GM12878 (cell line): ENCODE data around the gene TELO2. TPM values are rescaled to one million over a fixed set of nuclear protein-coding genes. Genes with fewer than 3 reads are reported as not detected.

Source experiments
- ATAC-seq: fragments of 200-7000 bp; cut with Tn5 transposase; 3 replicates; pipeline ENCODE4 v1.9.1; 2020; ENCODE audit warnings: mild to moderate bottlenecking, moderate library complexity
- BruUV-seq: library from RNA; stranded (reverse); fragments of 400-500 nt; replicated peaks from 2 replicates; lab custom pipeline; 2021; lab: Mats Ljungman, UMichigan
- CTCF ChIA-PET: fragments of 300-600 bp; sonication (Branson Sonifier 250); formaldehyde crosslinking; extraction: SDS; loops from one replicate; lab custom pipeline; 2021; ENCODE audit warnings: inconsistent platforms; lab: Yijun Ruan, JAX
- POLR2A ChIA-PET: fragments of 350-600 bp; formaldehyde crosslinking; extraction: SDS; loops from one replicate; lab custom pipeline; 2021; ENCODE audit warnings: inconsistent platforms; lab: Charles Lee
- RAD21 ChIA-PET: fragments of 300-600 bp; sonication (Branson Sonifier 250); formaldehyde crosslinking; loops from one replicate; lab custom pipeline; 2023; ENCODE audit warnings: antibody characterized with exemption; ENCODE audit not compliant: unreplicated experiment; lab: Charles Lee
- SMC1A ChIA-PET: fragments of 300-600 bp; sonication (Branson Sonifier 250); formaldehyde crosslinking; loops from one replicate; lab custom pipeline; 2023; ENCODE audit not compliant: unreplicated experiment, uncharacterized antibody; lab: Charles Lee
- DNase-seq: peaks from one replicate; pipeline ENCODE4 v3.0.0-alpha.2; 2011; ENCODE audit warnings: low read depth, low spot score
- FAIRE-seq: peaks from 3 replicates; lab custom pipeline; 2011; peaks lifted over from hg19 to GRCh38; lab: Jason Lieb, UNC
- H2AFZ ChIP-seq: 2 replicates; pipeline ENCODE4 v1.6.0; 2011; ENCODE audit warnings: low read depth, low read length, control low read depth; ENCODE audit not compliant: control insufficient read depth
- H3K27ac ChIP-seq: 2 replicates; pipeline ENCODE4 v1.5.1; 2011; ENCODE audit warnings: control low read depth; ENCODE audit not compliant: control insufficient read depth, insufficient read depth
- H3K27me3 ChIP-seq, 2 experiments: replicated peaks in 1 of 2; 2 replicates each; pipeline versions ENCODE4 v1.6.0 to v1.6.1; 2011; ENCODE audit warnings: low read length in 1 of 2; ENCODE audit not compliant: control insufficient read depth in 2 of 2, insufficient read depth in 2 of 2
- H3K36me3 ChIP-seq, 2 experiments: 2 replicates each; pipeline ENCODE4 v1.5.1; 2011; ENCODE audit warnings: low read length in 1 of 2; ENCODE audit not compliant: control insufficient read depth in 2 of 2, insufficient read depth in 2 of 2
- H3K4me1 ChIP-seq: 2 replicates; pipeline ENCODE4 v1.6.1; 2011; ENCODE audit warnings: mild to moderate bottlenecking, low read length, moderate library complexity, mixed read lengths; ENCODE audit not compliant: control insufficient read depth, insufficient read depth
- H3K4me2 ChIP-seq: 2 replicates; pipeline ENCODE4 v1.6.0; 2011; ENCODE audit warnings: control low read depth; ENCODE audit not compliant: control insufficient read depth, insufficient read depth
- H3K4me3 ChIP-seq: fragments of 200-600 bp; sonication (generic); 2 replicates; pipeline ENCODE4 v1.5.1; 2016
- H3K79me2 ChIP-seq: 2 replicates; pipeline ENCODE4 v1.6.0; 2011; ENCODE audit warnings: low read length; ENCODE audit not compliant: control insufficient read depth, insufficient read depth
- H3K9ac ChIP-seq: 2 replicates; pipeline ENCODE4 v1.8.0; 2011; ENCODE audit warnings: low read length, control low read depth, mixed read lengths; ENCODE audit not compliant: control insufficient read depth, insufficient read depth
- H3K9me3 ChIP-seq: replicated peaks from 3 replicates; pipeline ENCODE4 v1.5.1; 2011; ENCODE audit warnings: mild to moderate bottlenecking, low read length; ENCODE audit not compliant: control insufficient read depth, insufficient read depth
- H4K20me1 ChIP-seq: 2 replicates; pipeline ENCODE4 v1.6.0; 2011; ENCODE audit not compliant: control insufficient read depth, insufficient read depth
- HDAC2 ChIP-seq: fragments of 200-600 bp; sonication (generic); IDR thresholded peaks from 2 replicates; pipeline ENCODE4 v1.6.1; 2017
- MEF2B ChIP-seq: fragments of 450-650 bp; IDR thresholded peaks from 2 replicates; pipeline ENCODE4 v1.6.1; 2018; ENCODE audit warnings: mild to moderate bottlenecking, moderate library complexity; ENCODE audit not compliant: partially characterized antibody, poor library complexity, severe bottlenecking
- NFIC ChIP-seq: IDR thresholded peaks from 2 replicates; pipeline ENCODE4 v1.6.1; 2012; ENCODE audit warnings: low read depth, mild to moderate bottlenecking, inconsistent platforms, low read length, moderate library complexity
- PBX3 ChIP-seq: IDR thresholded peaks from 2 replicates; pipeline ENCODE4 v1.6.1; 2011; ENCODE audit warnings: mild to moderate bottlenecking, low read depth, low read length, moderate library complexity; ENCODE audit not compliant: insufficient replicate concordance
- RAD21 ChIP-seq: IDR thresholded peaks from 2 replicates; pipeline ENCODE4 v1.6.1; 2011; ENCODE audit warnings: mild to moderate bottlenecking, low read depth, low read length, moderate library complexity; ENCODE audit not compliant: insufficient read depth
- WGBS: methylation state at CpG from one replicate; pipeline ENCODE4 v1.1.6; 2016; ENCODE audit warnings: low lambda C conversion rate; ENCODE audit not compliant: insufficient replicate concordance, insufficient coverage; ENCODE audit errors: missing lambda C conversion rate; 5-methylcytosine and 5-hydroxymethylcytosine counted together
- in situ Hi-C: fragments of 300-500 bp; cut with MboI; formaldehyde crosslinking; loops from 9 replicates; pipeline ENCODE4 v1.14.3; 2018; ENCODE audit warnings: mixed read lengths
- intact Hi-C: fragments of 100-400 bp; cut with micrococcal nuclease; formaldehyde crosslinking; loops from one replicate; pipeline ENCODE4 v1.14.2; 2022; ENCODE audit not compliant: unreplicated experiment
- polyA plus RNA-seq, 11 experiments: library from polyadenylated mRNA; depleted of rRNA in 4 of 11; unstranded in 6 of 11; stranded (reverse) in 5 of 11; fragments of >200 nt; fragmentation: Nextera tagmentation in 4 of 11; fragmentation: Illumina TruSeq in 1 of 11; extraction: Ambion mirVana in 4 of 11; extraction: Trizol in 1 of 11; gene quantifications; 1 replicate in 1 of 11; 2 replicates in 10 of 11; pipeline versions ENCODE4 v1.2.1 to v1.2.3, GENCODE V29; 2011 to 2016; ENCODE audit warnings: inconsistent platforms in 2 of 11, missing spikeins in 2 of 11, low read depth in 1 of 11
- total RNA-seq, 4 experiments: library from RNA; depleted of rRNA in 3 of 4; stranded (reverse); fragments of >200 nt in 3 of 4; fragmentation: Illumina TruSeq in 1 of 4; extraction: Trizol in 1 of 4; gene quantifications; 2 replicates each; pipeline versions ENCODE4 v1.2.1 to v1.2.3, GENCODE V29; 2013 to 2021

TELO2 gene
- total and polyA plus RNA-seq, 10 of the 15 experiments (the other 5 are each of a cell fraction or from before 2014, with no cell fraction given): 0.55 to 72.8 (median 18.6) TPM

- Histone ChIP-seq H3K36me3 (no peaks in the 10 kb centered on the region), H3K9ac (no peak overlapping the region), H3K4me1 (no peaks in the 10 kb centered on the region), H3K79me2 (no peaks in the 10 kb centered on the region), H3K4me2 (no peak overlapping the region), H3K27me3 (no peaks in the 10 kb centered on the region; a peak in 2 of 4 replicates), H3K9me3 (no peaks in the 10 kb centered on the region), H3K4me3 (no peak overlapping the region), H2AFZ (no peak overlapping the region), H4K20me1 (no peaks in the 10 kb centered on the region), H3K27ac (no peak overlapping the region)
- ChIA-PET POLR2A (no interaction called here), RAD21 (no interaction called here), SMC1A (no interaction called here), CTCF (no interaction called here)
- no peak for FAIRE-seq
- WGBS: 65% methylated on average over 57 of the region's 57 CpGs
- no TSS peak for BruUV-seq
- ATAC-seq: no peak
- in situ Hi-C loops (no loop called here), intact Hi-C loops (no loop called here)
- TF ChIP-seq RAD21: no peak
- no peak for TF ChIP-seq NFIC
- TF ChIP-seq PBX3: no peak
- no peak for TF ChIP-seq HDAC2
- TF ChIP-seq MEF2B: no peak
- DNase-seq: no peak
These were observed 41.2 kb downstream of the TELO2 start for GRCh38 chr16:1534021-1535020.
